Smooth muscle cell (in vitro differentiated cells): Measurements from ENCODE around the gene ABR. TPM values are rescaled to one million over a fixed set of nuclear protein-coding genes. Genes with fewer than 3 reads are reported as not detected.

ENCODE experiments used
- DNase-seq: peaks from one replicate; lab custom pipeline; 2025; ENCODE audit not compliant: unreplicated experiment; lab: John Stamatoyannopoulos, UW
- H2AFZ ChIP-seq: fragments of 200-600 bp; sonication (generic); 2 replicates; pipeline ENCODE4 v1.6.0; 2016; ENCODE audit warnings: antibody characterized with exemption, low read depth, mild to moderate bottlenecking
- H3F3A ChIP-seq: fragments of 200-600 bp; sonication (generic); 2 replicates; pipeline ENCODE4 v1.6.0; 2017; ENCODE audit warnings: antibody characterized with exemption, low read depth
- H3K27ac ChIP-seq: fragments of 200-600 bp; sonication (generic); 2 replicates; pipeline ENCODE4 v1.5.1; 2016; ENCODE audit warnings: low read depth, mild to moderate bottlenecking
- H3K27me3 ChIP-seq: fragments of 200-600 bp; sonication (generic); 2 replicates; pipeline ENCODE4 v1.6.1; 2016; ENCODE audit warnings: low read depth, mild to moderate bottlenecking
- H3K36me3 ChIP-seq: fragments of 200-600 bp; sonication (generic); 2 replicates; pipeline ENCODE4 v1.5.1; 2016; ENCODE audit warnings: low read depth
- H3K4me1 ChIP-seq: fragments of 200-600 bp; sonication (generic); 2 replicates; pipeline ENCODE4 v1.5.1; 2016; ENCODE audit warnings: low read depth
- H3K4me2 ChIP-seq: fragments of 200-600 bp; sonication (generic); 2 replicates; pipeline ENCODE4 v1.6.0; 2016; ENCODE audit warnings: mild to moderate bottlenecking
- H3K4me3 ChIP-seq: fragments of 200-600 bp; sonication (generic); 2 replicates; pipeline ENCODE4 v1.5.1; 2016; ENCODE audit warnings: mild to moderate bottlenecking
- H3K79me2 ChIP-seq: fragments of 200-600 bp; sonication (generic); 2 replicates; pipeline ENCODE4 v1.6.0; 2016; ENCODE audit warnings: low read depth, mild to moderate bottlenecking
- H3K9ac ChIP-seq: fragments of 200-600 bp; sonication (generic); 2 replicates; pipeline ENCODE4 v1.6.0; 2016; ENCODE audit warnings: low read depth
- H3K9me3 ChIP-seq: fragments of 200-600 bp; sonication (generic); replicated peaks from 2 replicates; pipeline ENCODE4 v1.5.1; 2016; ENCODE audit warnings: low read depth
- H4K20me1 ChIP-seq: fragments of 200-600 bp; sonication (generic); 2 replicates; pipeline ENCODE4 v1.6.0; 2016; ENCODE audit warnings: low read depth
- WGBS: methylation state at CpG from one replicate; pipeline ENCODE4 v1.1.7; 2016; ENCODE audit warnings: low lambda C conversion rate; 5-methylcytosine and 5-hydroxymethylcytosine counted together
- polyA plus RNA-seq: library from polyadenylated mRNA; unstranded; fragments of >200 nt; fragmentation: Nextera tagmentation; extraction: Ambion mirVana; gene quantifications from 2 replicates; pipeline ENCODE4 v1.2.1, GENCODE V29; 2016
- total RNA-seq: library from RNA; depleted of rRNA; stranded (reverse); fragments of >200 nt; gene quantifications from 2 replicates; pipeline ENCODE4 v1.2.3, GENCODE V29; 2014
- TF ChIP-seq, protein P1 (sequence below): fragments of 200-600 bp; sonication (generic); IDR thresholded peaks from 2 replicates; pipeline ENCODE4 v1.5.1; 2017; ENCODE audit warnings: borderline replicate concordance, mild to moderate bottlenecking, antibody characterized with exemption; ENCODE audit not compliant: insufficient read depth, poor library complexity, severe bottlenecking

Gene ABR
- total and polyA plus RNA-seq, 2 experiments from 2014 or later = 16.1 to 29.1 TPM

- H3K4me2 ChIP-seq = no peak overlapping the region
- peaks cover 14% of the 10 kb centered on the region for H3F3A ChIP-seq
- no peak overlapping the region for H3K4me3 ChIP-seq
- H3K79me2 ChIP-seq = peaks cover 5% of the 10 kb centered on the region
- H3K9ac ChIP-seq = no peak overlapping the region
- H3K9me3 ChIP-seq = no peaks in the 10 kb centered on the region
- H3K27ac ChIP-seq = no peak overlapping the region
- no peak for DNase-seq
- H3K4me1 ChIP-seq = peaks cover 2% of the 10 kb centered on the region
- TF ChIP-seq, protein P1, sequence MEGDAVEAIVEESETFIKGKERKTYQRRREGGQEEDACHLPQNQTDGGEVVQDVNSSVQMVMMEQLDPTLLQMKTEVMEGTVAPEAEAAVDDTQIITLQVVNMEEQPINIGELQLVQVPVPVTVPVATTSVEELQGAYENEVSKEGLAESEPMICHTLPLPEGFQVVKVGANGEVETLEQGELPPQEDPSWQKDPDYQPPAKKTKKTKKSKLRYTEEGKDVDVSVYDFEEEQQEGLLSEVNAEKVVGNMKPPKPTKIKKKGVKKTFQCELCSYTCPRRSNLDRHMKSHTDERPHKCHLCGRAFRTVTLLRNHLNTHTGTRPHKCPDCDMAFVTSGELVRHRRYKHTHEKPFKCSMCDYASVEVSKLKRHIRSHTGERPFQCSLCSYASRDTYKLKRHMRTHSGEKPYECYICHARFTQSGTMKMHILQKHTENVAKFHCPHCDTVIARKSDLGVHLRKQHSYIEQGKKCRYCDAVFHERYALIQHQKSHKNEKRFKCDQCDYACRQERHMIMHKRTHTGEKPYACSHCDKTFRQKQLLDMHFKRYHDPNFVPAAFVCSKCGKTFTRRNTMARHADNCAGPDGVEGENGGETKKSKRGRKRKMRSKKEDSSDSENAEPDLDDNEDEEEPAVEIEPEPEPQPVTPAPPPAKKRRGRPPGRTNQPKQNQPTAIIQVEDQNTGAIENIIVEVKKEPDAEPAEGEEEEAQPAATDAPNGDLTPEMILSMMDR = no peak
- no peak overlapping the region for H2AFZ ChIP-seq
- WGBS = 81% methylated on average over 19 of the region's 19 CpGs
- no peaks in the 10 kb centered on the region for H3K36me3 ChIP-seq
- peaks cover 40% of the 10 kb centered on the region for H4K20me1 ChIP-seq
- no peaks in the 10 kb centered on the region for H3K27me3 ChIP-seq
Observed at GRCh38 chr17:1002771-1003555, 176.8 kb downstream of the ABR start.

GRCh38 chr17:1002412-1002753, 177.4 kb downstream of the ABR start:
- Histone ChIP-seq H3K27ac (peak overlapping the region; percentile 48), H3K27me3 (no peaks in the 10 kb centered on the region), H3K4me2 (no peak overlapping the region), H3K36me3 (no peaks in the 10 kb centered on the region), H4K20me1 (peaks cover 43% of the 10 kb centered on the region), H3F3A (peaks cover 14% of the 10 kb centered on the region), H3K9me3 (no peaks in the 10 kb centered on the region), H2AFZ (no peak overlapping the region), H3K4me3 (no peak overlapping the region), H3K79me2 (peaks cover 11% of the 10 kb centered on the region), H3K9ac (no peak overlapping the region), H3K4me1 (peaks cover 6% of the 10 kb centered on the region)
- TF ChIP-seq, protein P1 = no peak
- DNase-seq = no peak
- 80% methylated on average over 4 of the region's 4 CpGs for WGBS

GRCh38 chr17:1001640-1002411, 178.0 kb downstream of the ABR start:
- Histone ChIP-seq H2AFZ (no peak overlapping the region), H3K36me3 (no peaks in the 10 kb centered on the region), H4K20me1 (peaks cover 43% of the 10 kb centered on the region), H3K27ac (peak overlapping the region; percentile 48), H3K79me2 (peaks cover 16% of the 10 kb centered on the region), H3F3A (peaks cover 14% of the 10 kb centered on the region), H3K9me3 (no peaks in the 10 kb centered on the region), H3K9ac (no peak overlapping the region), H3K4me3 (no peak overlapping the region), H3K27me3 (no peaks in the 10 kb centered on the region), H3K4me2 (no peak overlapping the region), H3K4me1 (peaks cover 6% of the 10 kb centered on the region)
- WGBS = 72% methylated on average over 18 of the region's 18 CpGs
- TF ChIP-seq, protein P1 = no peak
- no peak for DNase-seq
